SW 1271 (cell line): Measurements from ENCODE around the gene PIN1.
"Not testable (repeated sequence)": the region's sequence is repeated elsewhere in the genome, so short reads cannot be mapped to it uniquely, and the experiment has no call there.

Source experiments
- DNase-seq, 2 experiments: peaks; one replicate each; lab custom pipeline; 2025; lab: John Stamatoyannopoulos, UW

The PIN1 gene

GRCh38 chr19:9818734-9819595 lies 16.2 kb upstream of the PIN1 start, which contains the start of gene FBXL12:
Gene FBXL12, minus strand, starts transcription at chr19:9819079. Its CDS starts 266 bp downstream, at chr19:9818813.
- DNase-seq: peak; percentile 94 to 100

GRCh38 chr19:9819596-9819909 lies 15.6 kb upstream of the PIN1 start:
- DNase-seq: no peak

GRCh38 chr19:9820034-9820433 lies 15.1 kb upstream of the PIN1 start:
- DNase-seq: not testable (repeated sequence)

- no peak for DNase-seq
Measured at GRCh38 chr19:9823816-9824215, 11.3 kb upstream of the PIN1 start.

- DNase-seq: peak; percentile 76 to 89
Measured at GRCh38 chr19:9827289-9828238, 7.6 kb upstream of the PIN1 start, which contains the start of gene UBL5. Gene UBL5, plus strand, starts transcription at chr19:9827918. Its CDS starts 420 bp downstream, at chr19:9828338.

- no peak for DNase-seq
Measured at GRCh38 chr19:9828551-9829063, 6.5 kb upstream of the PIN1 start.

GRCh38 chr19:9834307-9834725 lies 802 bp upstream of the PIN1 start:
- DNase-seq: no peak

GRCh38 chr19:9835507-9835949 lies 410 bp downstream of the PIN1 start:
- DNase-seq: no peak

- DNase-seq: peak in 1 of 2 experiments; percentile 15
Measured at GRCh38 chr19:9836021-9836420, 903 bp downstream of the PIN1 start.

GRCh38 chr19:9838324-9838723 lies 3.2 kb downstream of the PIN1 start:
- DNase-seq: no peak

GRCh38 chr19:9839415-9839814 lies 4.3 kb downstream of the PIN1 start:
- DNase-seq: no peak

- no peak for DNase-seq
Measured at GRCh38 chr19:9842834-9843625, 7.9 kb downstream of the PIN1 start.

- not testable (repeated sequence) for DNase-seq
Measured at GRCh38 chr19:9843626-9844273, 8.6 kb downstream of the PIN1 start.

- peak in 1 of 2 experiments; percentile 50 for DNase-seq
Measured at GRCh38 chr19:9847087-9847671, 12.1 kb downstream of the PIN1 start.

- peak in 1 of 2 experiments; percentile 4 for DNase-seq
Measured at GRCh38 chr19:9848060-9848459, 12.9 kb downstream of the PIN1 start.

GRCh38 chr19:9848762-9849161 lies 13.6 kb downstream of the PIN1 start:
- DNase-seq: no peak

GRCh38 chr19:9849791-9850190 lies 14.7 kb downstream of the PIN1 start:
- DNase-seq: no peak

- no peak for DNase-seq
Measured at GRCh38 chr19:9850235-9850959, 15.3 kb downstream of the PIN1 start.

- DNase-seq: no peak
Measured at GRCh38 chr19:9854282-9854846, 19.2 kb downstream of the PIN1 start.
